Measurements from ENCODE around the gene SLC16A10.
A peak's percentile ranks its signal among the peaks of the same experiment; 100 is the strongest.
"Not testable (repeated sequence)": the region's sequence is repeated elsewhere in the genome, so short reads cannot be mapped to it uniquely, and the experiment has no call there.

The SLC16A10 gene

DNA sequence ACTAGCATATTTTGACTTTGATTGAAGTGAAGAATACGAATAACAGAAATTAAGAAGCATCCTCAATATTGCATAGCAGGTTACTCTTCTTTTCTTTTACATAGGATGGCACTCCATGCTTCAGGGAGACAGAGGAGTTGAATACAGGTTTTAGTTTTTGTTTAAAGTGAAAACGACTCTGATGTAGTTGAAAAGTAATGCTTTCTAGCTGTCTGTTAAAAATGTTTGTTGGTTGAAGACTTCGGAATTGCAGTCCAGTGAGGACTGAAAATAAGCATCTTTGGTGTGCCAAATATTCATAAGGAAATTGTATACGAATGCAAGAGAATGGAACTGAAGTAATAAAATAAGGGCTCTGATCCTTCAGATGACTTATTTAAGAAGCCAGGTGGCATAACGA, 618 bp upstream of the SLC16A10 start:
- DNase-seq (ENCODE audit: low read depth) = no peak

DNA sequence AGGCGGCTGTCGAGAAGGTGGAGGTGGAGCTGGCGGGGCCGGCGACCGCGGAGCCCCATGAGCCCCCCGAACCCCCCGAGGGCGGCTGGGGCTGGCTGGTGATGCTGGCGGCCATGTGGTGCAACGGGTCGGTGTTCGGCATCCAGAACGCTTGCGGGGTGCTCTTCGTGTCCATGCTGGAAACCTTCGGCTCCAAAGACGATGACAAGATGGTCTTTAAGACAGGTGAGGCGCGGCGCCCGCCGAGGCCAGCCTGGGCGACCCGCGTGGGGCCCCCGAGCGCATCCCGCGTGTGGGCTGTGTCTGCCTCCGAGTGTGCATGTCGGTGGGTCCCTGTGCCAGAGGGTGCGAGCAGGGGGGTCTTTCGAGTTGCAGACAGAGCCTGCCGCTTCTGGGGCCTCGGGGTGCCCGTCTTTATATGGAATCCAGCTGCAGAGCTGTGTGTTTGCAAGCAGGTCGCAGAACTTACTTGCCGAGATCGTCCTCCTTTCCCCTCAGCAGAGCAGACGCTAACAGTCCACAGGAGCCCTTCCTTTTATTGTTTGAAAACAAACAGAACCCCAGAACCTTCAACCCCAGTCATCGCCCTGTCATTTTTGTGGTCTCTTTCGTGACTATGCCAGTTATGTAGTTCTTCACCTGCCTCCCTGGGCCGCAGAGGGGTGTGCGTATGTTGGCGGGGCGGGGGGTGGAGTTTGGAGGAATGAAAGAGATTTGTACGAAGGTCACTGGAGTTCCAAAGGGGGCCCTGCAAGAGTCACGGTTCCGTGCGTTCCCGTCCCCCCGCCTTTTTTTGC, 766 bp downstream of the SLC16A10 start:
- peak; percentile 41 for DNase-seq (ENCODE audit: low read depth)

DNA sequence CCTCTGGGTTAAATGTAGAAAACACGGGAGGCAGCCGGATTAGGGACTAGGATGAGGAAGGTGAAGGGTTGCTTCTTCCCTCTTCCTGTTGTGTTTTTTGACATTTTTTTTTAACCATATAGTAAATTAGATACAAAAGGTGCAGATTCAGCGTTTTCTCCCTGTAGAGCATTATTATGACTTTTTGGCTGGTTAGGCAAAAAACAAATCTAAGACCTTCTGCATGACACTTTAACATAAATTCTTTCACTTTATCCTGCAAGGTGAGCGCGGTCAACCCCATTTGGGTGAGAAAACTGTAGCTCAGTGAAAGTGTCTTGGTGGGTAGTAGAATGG, 1.3 kb downstream of the SLC16A10 start:
- no peak for DNase-seq (ENCODE audit: low read depth)

DNA sequence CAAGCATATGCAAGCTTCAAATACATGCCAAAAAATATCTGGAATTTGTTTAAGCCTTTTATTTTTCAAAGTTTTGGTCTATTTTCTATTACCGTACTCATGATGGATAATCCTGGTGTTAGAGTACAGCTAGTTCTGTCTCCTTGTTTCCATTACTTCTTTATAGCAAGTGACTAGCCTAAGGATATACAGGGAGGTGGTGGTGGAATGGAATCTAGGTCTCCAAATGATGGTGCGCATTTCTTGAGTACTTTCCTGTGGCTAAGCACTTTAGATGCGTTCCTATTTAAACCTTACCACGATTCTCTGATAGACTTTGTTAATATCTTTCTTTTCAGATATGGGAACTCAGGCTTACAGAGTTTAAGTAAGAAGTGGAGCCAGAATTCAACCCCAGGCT, 3.5 kb downstream of the SLC16A10 start:
- no peak for DNase-seq (ENCODE audit: low read depth)

DNA sequence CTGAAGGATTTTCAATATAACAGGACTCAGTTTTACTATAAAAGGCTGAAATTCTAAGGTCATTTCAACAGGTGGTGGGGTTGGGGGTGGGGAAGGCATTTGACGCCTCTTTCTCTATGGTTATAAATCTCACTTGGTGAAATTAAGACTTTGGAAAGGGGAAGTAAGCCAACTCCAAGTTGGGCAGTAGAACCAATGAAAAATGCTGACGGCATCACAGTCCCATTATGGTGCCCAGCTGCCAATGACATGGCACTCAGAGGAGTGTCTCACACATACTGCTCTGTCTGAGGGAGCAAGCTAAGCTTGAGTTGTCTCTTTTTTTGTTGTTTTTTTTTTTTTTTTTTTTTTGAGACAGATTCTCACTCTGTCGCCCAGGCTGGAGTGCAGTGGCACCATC, 4.7 kb downstream of the SLC16A10 start:
- DNase-seq (ENCODE audit: low read depth) = no peak

DNA sequence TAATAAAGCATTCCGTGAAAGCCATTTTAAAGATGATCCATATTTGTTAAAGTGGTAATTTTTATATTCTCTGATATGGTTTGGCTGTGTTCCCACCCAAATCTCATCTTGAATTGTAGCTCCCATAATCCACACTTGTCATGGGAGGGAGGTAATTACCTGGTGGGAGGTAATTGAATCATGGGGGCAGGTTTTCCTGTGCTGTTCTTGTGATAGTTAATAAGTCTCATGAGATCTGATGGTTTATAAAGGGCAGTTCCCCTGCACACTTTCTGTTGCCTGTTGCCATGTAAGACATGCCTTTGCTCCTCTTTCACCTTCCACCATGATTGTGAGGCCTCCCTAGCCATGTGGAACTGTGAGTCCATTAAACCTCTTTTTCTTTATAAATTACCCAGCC, 8.2 kb downstream of the SLC16A10 start:
- DNase-seq (ENCODE audit: low read depth) = not testable (repeated sequence)

DNA sequence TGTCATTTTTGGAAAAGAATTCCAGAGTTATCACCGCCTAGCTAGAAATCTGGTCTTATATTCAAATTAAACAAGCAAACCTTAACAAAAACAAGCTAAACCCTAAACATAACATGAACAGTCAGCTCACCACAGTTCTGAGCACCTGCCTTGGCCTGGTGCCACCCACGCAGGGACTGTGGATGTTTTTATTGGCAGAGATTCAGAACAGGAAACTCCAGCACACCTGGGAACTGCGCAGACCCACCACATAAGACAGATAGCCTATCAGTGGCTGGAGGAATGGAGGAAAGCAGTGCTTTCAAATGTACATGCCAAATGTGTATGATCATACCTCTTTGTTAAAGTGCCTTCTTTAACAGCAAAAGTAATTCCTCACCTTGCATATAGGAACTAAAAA, 8.9 kb downstream of the SLC16A10 start:
- no peak for DNase-seq (ENCODE audit: low read depth)

DNA sequence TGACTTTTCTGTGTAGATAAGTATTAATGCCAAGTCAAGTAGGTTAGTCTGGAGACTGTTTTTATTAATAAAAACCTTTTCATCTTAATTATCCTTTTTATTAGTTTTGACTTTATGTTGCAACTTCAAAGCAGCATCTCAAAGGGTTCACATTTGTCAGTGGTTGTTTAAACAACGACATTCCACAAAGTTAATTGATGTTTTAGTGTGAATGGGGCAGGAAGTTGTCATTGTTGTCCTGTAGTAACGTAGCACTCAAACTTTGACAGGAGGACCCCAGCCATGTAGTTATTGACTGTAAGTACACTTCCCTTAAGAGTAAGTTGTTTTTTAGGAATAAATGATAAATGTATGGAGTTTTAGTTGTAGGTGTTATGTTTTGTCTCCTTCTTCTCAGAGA, 11.3 kb downstream of the SLC16A10 start:
- no peak for DNase-seq (ENCODE audit: low read depth)

DNA sequence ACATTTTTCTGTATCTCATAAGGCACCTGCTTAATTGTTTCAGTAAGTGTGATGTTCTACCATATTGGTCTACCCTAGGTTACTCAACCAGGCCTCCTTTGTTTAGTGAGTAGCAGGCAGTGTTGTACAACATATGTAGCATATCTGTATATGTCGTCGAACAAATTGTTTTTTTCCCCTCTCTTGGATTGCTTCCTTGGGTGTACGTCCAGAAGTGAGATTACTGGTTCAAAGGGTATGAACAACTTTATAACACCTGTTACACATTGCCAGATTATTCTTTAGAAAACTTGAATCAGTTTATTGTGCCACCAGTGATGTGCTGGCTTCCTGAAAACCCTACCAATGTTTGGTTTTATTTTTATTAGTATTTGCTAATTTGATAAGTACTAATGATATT, 14.7 kb downstream of the SLC16A10 start:
- DNase-seq (ENCODE audit: low read depth) = no peak

DNA sequence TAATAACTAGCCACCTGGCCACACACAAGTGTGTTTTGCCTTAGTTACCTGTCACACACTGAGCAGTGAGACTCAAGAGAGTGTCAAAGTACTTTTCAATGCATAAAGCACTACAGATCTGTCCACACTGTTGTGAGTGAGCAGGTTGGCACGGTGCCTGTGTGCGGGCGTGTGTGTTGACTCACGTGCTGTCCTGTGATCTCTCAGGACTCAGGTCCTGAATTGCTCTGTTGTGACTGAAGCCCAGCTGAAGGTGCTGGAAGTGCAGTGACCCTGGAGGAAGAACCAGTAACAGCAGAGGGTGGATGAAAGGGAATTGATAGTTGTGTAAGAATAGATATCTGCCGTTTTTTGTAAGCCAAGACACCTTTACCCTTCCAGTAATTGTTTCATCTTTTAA, 18.3 kb downstream of the SLC16A10 start:
- DNase-seq (ENCODE audit: low read depth) = no peak

DNA sequence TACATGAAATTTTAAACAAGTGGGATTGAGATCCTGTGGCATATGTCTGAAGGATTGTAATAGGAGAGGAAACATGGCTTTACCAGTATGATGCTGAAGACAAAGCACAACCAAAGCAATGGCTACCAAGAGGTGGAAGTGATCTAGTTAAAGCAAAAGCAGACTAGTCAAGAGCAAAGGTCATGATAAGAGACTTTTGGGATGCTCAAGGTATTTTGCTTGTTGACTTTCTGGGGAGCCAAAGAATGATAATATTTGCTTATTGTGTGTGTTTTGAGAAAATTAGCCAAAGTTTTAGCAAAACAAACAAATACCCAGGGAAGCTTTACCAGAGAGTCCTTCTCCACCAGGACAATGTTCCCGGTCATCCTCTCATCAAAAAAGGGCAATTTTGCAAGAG, 20.3 kb downstream of the SLC16A10 start:
- DNase-seq (ENCODE audit: low read depth) = no peak

DNA sequence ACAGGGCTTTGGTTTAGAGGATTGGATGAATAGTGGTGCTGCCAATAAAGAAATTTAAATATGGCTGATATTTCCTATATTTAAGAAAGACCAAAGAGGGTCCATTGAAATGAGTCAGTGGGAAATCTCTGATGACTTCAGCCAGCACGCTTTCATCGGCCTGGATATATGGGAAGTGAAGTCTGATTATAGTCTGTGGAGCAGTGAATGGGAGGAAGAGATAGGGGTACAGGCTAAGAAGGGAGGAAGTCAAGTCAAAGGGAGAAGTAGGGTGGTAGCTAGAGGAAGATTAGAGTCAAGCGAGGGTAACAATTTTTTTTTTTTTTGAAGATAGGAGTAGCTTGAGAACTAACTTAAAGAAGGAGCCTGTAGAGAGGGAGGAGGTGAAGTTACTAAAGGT, 22.7 kb downstream of the SLC16A10 start:
- no peak for DNase-seq (ENCODE audit: low read depth)

DNA sequence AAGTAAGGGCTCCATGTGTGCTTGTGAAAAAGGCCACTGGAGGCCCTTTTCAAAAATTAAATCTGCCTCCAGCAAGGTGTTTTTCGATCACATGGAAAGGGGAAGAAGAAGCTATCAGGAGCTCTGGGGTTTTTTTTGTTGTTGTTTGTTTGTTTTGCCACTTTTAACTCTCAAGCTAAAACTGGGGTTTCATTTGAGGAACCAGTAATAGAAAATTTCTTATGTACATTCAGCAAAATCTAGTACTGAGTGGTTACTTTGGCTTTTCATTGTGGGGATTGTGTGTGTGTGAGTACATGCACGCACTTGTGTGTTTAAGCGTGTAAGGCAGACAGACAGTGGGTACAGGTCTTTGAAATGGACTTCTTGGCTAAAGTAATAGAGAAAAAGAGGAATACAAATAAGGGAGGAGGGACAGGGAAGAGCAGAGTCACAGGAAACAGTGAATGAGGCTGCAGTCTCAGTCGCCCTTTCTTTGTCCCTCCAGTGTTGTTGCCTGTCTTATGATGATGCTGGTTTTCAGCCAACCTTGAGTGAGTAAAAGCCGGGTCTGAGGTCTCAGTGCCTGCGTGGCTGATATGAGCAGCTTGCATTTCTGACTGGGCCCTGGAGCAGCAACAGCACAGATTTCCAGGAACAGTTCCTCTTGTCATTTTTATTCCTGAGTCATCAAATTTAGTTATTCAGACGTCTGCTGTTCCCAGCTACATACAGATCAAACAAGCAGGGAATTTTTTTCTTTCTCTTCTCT, 26.2 kb downstream of the SLC16A10 start:
- no peak for DNase-seq (ENCODE audit: low read depth)

DNA sequence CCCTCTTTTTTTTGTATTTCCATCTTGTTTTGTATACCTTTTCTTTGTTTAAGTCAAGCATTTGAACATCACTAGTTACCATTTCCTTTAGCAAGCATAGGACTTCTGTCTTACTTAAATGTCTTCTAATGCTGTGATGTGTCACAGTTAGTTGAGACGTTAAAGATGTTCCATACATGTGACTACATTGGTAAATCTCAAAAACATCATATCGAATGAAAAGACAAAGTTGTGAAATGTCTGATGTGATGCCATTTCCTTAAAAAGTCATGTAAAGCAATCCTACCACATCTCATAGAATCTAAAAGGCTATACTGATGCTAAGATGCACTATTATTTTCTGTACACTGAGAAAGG, 26.8 kb downstream of the SLC16A10 start:
- no peak for DNase-seq (ENCODE audit: low read depth)

DNA sequence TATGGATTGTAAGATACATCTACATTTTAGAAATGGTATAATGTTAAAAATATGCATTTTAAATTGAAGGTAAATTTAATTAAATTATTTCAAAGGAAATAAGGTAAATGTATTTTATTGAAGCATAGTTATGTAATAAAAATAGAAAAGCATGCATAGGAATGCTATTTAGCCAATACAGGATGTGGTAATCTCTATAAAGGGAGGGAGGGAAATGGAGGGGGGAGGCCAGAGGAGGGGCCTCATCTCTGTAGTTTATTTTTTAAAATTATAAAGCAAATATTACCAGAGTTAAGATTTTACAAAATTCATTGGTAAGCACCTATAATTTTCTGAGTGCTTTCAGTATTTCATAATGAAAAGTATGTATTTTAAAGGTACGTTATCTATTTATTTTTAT, 27.2 kb downstream of the SLC16A10 start:
- no peak for DNase-seq (ENCODE audit: low read depth)

DNA sequence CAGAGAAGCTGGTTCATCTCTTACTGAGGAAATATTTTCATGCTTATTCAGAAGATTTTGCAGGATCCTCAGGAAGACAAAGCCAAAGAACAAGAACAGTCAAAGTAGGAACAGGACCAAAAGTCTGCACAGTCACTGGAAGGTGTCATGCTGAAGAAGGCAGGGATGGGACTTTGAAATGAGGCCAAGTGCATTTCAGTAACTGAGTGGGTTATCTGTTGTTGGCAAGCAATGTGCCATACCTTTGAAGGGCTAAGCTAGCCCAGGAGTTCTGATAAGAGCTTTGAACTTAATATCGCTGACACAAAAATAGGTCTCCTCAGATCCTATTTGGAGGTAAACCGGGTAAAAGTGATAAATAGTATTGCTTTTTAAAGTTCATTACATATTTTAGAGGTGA, 31.5 kb downstream of the SLC16A10 start:
- no peak for DNase-seq (ENCODE audit: low read depth)

DNA sequence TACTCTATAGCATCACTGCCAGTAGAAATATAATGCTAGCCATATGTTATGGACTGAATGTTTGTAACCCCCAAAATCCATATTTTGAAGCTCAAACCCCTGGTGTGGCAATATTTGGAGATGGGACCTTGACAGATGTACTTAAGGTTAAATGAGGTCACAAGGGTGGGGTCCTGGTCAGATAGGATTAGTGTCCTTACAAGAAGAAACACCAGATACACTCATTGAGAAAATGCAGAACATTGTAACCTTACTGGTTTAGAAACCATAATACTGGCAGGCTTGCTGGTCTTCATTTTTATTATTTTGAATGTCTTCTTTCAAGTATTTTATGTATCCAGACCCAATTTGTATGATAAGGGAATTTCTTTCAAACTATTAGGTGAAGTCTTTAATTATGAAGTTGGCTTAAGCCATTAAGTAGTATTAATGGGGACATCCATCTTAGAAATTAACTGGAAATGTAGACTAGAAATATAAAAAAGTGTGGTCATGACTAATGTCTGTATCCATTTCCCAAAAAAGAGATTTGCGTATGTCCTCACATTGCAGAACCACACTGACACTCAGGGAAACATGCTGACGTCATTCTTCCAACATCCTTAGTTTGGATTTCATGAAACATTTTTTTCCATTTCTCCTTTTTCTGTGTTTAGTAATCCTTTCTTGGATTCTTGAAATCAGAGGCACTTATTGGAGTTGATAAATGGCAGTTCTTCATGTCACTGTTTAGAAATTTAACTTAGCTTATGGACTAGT, 32.4 kb downstream of the SLC16A10 start:
- no peak for DNase-seq (ENCODE audit: low read depth)

DNA sequence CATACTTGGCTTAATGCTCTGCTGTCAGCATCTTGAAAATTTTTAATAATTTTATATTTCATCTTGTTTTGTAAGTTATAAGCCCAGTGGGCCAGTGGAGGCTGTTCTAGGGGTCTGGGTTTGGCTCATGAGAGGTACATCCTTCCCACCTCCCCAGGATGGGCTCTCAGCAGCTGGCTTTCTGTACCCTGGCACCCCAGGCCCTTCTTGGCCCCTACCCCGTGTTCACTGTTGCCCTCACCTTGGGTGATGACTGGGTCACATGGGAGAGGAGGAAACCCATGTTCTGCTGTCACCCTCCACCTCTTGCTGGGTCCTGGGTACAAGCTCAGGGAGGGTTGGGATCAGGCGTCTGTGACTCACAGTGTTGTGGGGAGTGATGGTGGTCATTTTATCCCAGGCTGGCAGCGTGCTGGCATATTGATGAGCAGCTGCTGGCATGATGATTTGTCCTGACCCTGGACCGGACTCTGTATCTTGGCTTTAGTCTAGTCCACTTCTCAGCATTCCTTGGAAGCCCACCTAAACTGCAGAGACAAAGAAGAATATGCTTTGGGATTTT, 34.6 kb downstream of the SLC16A10 start:
- DNase-seq (ENCODE audit: low read depth) = no peak

DNA sequence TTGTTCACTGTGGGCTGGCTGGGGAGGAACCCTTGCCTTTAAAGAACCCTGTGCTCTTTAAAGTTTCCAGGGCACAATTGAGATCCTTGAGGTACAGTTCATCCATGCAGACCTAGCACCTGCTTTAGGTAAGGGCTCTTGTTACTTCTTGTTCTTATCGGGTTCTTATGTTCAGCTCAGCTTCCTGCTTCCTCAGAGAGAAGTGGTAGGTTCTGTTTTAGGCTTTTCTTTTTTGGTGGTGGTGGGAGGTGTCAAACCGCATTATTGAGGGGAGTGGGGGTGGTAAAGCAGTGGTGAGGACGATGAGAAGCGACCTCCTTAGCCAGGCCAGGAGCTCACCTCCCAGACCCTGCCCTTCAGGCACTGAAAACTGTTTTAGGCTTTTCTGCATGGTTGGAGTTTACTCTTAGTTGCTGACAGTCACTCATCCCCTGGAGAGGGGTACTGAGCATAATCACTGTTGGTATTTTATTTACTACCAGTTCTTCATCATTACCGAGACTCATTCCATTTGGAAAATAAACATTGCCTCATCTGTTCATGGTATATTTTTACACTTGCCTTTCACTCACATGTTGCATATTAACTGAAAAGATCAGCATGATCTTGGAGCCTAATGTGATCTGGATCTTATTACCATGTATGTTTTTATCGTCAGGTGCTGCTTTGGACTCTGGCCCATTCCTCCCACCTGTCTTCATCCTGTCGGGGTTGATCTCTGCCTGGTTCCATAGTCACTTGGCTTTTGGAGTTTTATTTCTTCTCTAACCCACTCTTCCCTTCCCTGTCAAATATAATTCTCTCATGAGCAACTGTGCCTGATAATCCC, 35.4 kb downstream of the SLC16A10 start:
- DNase-seq (ENCODE audit: low read depth) = no peak

DNA sequence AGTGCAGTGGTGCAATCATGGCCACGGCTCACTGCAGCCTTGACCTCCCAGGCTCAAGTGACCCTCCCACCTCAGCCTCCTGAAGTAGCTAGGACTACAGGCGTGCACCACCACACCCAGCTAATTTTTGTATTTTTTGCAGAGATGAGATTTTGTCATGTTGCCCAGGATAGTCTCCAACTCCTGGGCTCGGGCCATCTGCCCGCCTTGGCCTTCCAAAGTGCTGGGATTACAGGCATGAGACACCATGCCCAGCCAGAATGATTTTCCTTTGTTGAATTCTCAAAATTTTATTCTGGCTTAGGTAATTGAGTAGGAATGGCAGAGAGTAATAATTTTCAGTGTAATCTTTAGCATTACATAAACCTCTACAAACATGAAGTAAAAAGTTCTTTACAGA, 37.1 kb downstream of the SLC16A10 start:
- DNase-seq (ENCODE audit: low read depth) = no peak

DNA sequence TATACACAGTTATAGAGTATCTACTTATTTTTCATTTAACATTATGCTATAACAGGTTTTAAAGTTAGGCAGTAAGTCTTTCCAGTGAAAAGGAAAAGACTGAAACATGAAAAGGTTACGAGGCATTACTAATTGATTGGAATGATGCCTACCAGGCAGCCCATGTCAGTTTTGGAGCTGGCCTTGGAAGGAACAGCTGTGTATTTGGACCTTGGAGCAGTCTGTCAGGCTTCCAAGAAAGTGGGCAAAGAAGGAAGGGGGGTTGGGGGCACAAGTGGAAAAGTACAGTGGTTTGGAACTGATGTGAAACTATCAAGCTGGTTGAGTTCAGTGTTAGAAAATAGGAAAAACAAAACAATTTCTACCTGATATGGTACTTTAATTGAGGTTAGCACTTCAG, 41.7 kb downstream of the SLC16A10 start:
- DNase-seq (ENCODE audit: low read depth) = no peak

DNA sequence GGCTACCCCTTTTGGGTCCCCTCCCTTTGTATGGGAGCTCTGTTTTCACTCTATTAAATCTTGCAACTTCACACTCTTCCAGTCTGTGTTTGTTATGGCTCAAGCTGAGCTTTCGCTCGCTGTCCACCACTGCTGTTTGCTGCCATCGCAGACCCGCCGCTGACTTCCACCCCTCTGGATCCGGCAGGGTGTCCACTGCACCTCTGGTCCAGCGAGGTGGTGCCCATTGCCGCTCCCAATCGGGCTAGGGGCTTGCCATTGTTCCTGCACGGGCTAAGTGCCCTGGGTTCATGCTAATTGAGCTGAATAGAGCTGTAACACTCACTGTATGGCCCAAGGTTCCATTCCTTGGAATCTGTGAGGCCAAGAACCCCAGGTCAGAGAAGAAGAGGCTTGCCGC, 43.7 kb downstream of the SLC16A10 start:
- DNase-seq (ENCODE audit: low read depth) = not testable (repeated sequence)
